NCI-H774 (cell line): Measurements from ENCODE around the gene GRIA2.

Source experiments
- DNase-seq: peaks from one replicate; lab custom pipeline; 2025; lab: John Stamatoyannopoulos, UW

Gene GRIA2

DNA sequence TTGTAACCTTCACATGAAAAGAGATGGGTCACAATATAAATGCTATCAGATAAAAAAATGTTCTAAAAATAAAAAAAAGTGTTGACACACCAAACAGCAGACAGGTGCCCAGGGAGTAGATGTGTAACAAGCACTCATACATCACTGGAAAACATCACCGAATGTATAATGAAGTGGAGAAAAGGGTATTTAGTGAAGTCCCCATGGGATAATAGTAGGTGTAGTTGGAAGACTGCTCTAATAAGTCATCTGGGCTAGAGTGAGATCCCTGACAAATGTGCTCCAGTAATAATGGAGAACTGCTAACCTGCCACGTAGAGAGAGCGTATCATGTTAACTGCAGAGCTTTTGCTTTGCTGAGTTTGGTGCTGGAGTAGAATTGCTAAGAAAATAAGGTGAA lies 152.0 kb downstream of the GRIA2 start:
- peak; percentile 39 for DNase-seq

- no peak for DNase-seq
These were observed 169.2 kb downstream of the GRIA2 start for GRCh38 chr4:157389741-157390140.

- DNase-seq: no peak
These were observed 184.5 kb downstream of the GRIA2 start for GRCh38 chr4:157405070-157405469.
